ENCODE data around the gene SLC51A. TPM values are rescaled to one million over a fixed set of nuclear protein-coding genes. Genes with fewer than 3 reads are reported as not detected.

The SLC51A gene
- total and polyA plus RNA-seq, 4 experiments from 2014 or later = 2.7 TPM; not detected in 3

GRCh38 chr3:196232154-196232881, 16.0 kb downstream of the SLC51A start:
- intact Hi-C loops (cut with micrococcal nuclease) = no loop called here
- H3K36me3 Mint-ChIP-seq = peaks cover 0 to 10% of the 10 kb centered on the region in 2 donors
- Histone ChIP-seq H3K36me3 (ENCODE audit: insufficient read depth, low read length) (peaks cover 4% of the 10 kb centered on the region), H3K9me3 (ENCODE audit: control insufficient read depth in 1 of 2, low read length in 2 of 2) (no peaks in the 10 kb centered on the region), H3K4me1 (ENCODE audit: insufficient read depth, low read length) (no peaks in the 10 kb centered on the region), H3K4me3 (ENCODE audit: low read length in 2 of 2) (no peak overlapping the region), H3K27ac (ENCODE audit: low read depth, low read length) (no peak overlapping the region), H3K27me3 (ENCODE audit: insufficient read depth, low read length) (no peaks in the 10 kb centered on the region)
- ChIA-PET POLR2A (ENCODE audit: partially characterized antibody) (no interaction called here), CTCF (ENCODE audit: partially characterized antibody) (no interaction called here)
- H3K27ac Mint-ChIP-seq = no peak overlapping the region
- no peak overlapping the region for H3K4me3 Mint-ChIP-seq
- peaks cover 0 to 2% (median 0%) of the 10 kb centered on the region in 8 donors for H3K9me3 Mint-ChIP-seq
- H3K4me1 Mint-ChIP-seq = peaks cover 0 to 3% (median under 1%) of the 10 kb centered on the region in 4 donors
- no peak for DNase-seq
- H3K27me3 Mint-ChIP-seq = no peaks in the 10 kb centered on the region

GRCh38 chr3:196232882-196233251, 16.5 kb downstream of the SLC51A start:
- Histone ChIP-seq H3K4me3 (ENCODE audit: low read length in 2 of 2) (no peak overlapping the region), H3K36me3 (ENCODE audit: insufficient read depth, low read length) (peaks cover 7% of the 10 kb centered on the region), H3K27me3 (ENCODE audit: insufficient read depth, low read length) (no peaks in the 10 kb centered on the region), H3K27ac (ENCODE audit: low read depth, low read length) (no peak overlapping the region), H3K9me3 (ENCODE audit: control insufficient read depth in 1 of 2, low read length in 2 of 2) (no peaks in the 10 kb centered on the region), H3K4me1 (ENCODE audit: insufficient read depth, low read length) (no peaks in the 10 kb centered on the region)
- Mint-ChIP-seq H3K4me1 (peaks cover 0 to 3% (median under 1%) of the 10 kb centered on the region in 4 donors), H3K36me3 (peaks cover 0 to 16% of the 10 kb centered on the region in 2 donors), H3K27me3 (no peaks in the 10 kb centered on the region), H3K4me3 (no peak overlapping the region), H3K9me3 (peaks cover 0 to under 1% (median 0%) of the 10 kb centered on the region in 8 donors), H3K27ac (no peak overlapping the region)
- DNase-seq = no peak
- intact Hi-C loops (cut with micrococcal nuclease) = no loop called here
- ChIA-PET CTCF (ENCODE audit: partially characterized antibody) (no interaction called here), POLR2A (ENCODE audit: partially characterized antibody) (no interaction called here)

- H3K27me3 Mint-ChIP-seq = no peaks in the 10 kb centered on the region
- H3K4me1 ChIP-seq (ENCODE audit: insufficient read depth, low read length) = no peaks in the 10 kb centered on the region
- DNase-seq = no peak
- H3K27ac Mint-ChIP-seq = peak overlapping the region in 5 of 7 donors; percentile 7 to 67 (median 26)
- ChIA-PET CTCF (ENCODE audit: partially characterized antibody) (interaction anchor here (1.0 kb wide), 1 partner anchor 293 kb away, joined by 3 read pairs; no protein-coding TSS in a partner anchor), POLR2A (ENCODE audit: partially characterized antibody) (interaction anchor here (0.6 kb wide), 1 partner anchor 160 kb away, joined by 3 read pairs; no protein-coding TSS in a partner anchor)
- H3K27me3 ChIP-seq (ENCODE audit: insufficient read depth, low read length) = no peaks in the 10 kb centered on the region
- H3K4me3 Mint-ChIP-seq = no peak overlapping the region
- H3K36me3 Mint-ChIP-seq = peaks cover 19 to 40% of the 10 kb centered on the region in 2 donors
- no peaks in the 10 kb centered on the region for H3K9me3 Mint-ChIP-seq
- no peaks in the 10 kb centered on the region for H3K9me3 ChIP-seq (ENCODE audit: control insufficient read depth in 1 of 2, low read length in 2 of 2)
- peaks cover 17% of the 10 kb centered on the region for H3K36me3 ChIP-seq (ENCODE audit: insufficient read depth, low read length)
- no peak overlapping the region for H3K4me3 ChIP-seq (ENCODE audit: low read length in 2 of 2)
- H3K27ac ChIP-seq (ENCODE audit: low read depth, low read length) = no peak overlapping the region
- intact Hi-C loops (cut with micrococcal nuclease) = no loop called here
- H3K4me1 Mint-ChIP-seq = peaks cover 0 to 3% (median under 1%) of the 10 kb centered on the region in 4 donors
These were observed 19.3 kb downstream of the SLC51A start for GRCh38 chr3:196235452-196236122.

GRCh38 chr3:196236223-196236622, 19.9 kb downstream of the SLC51A start:
- Mint-ChIP-seq H3K9me3 (no peaks in the 10 kb centered on the region), H3K36me3 (peaks cover 22 to 43% of the 10 kb centered on the region in 2 donors), H3K4me1 (peaks cover 0 to 3% (median under 1%) of the 10 kb centered on the region in 4 donors), H3K4me3 (no peak overlapping the region), H3K27me3 (no peaks in the 10 kb centered on the region), H3K27ac (peak overlapping the region in 2 of 7 donors; percentile 24 to 57)
- no peaks in the 10 kb centered on the region for H3K27me3 ChIP-seq (ENCODE audit: insufficient read depth, low read length)
- no peak overlapping the region for H3K4me3 ChIP-seq (ENCODE audit: low read length in 2 of 2)
- H3K4me1 ChIP-seq (ENCODE audit: insufficient read depth, low read length) = no peaks in the 10 kb centered on the region
- intact Hi-C loops (cut with micrococcal nuclease) = no loop called here
- DNase-seq = no peak
- peaks cover 17% of the 10 kb centered on the region for H3K36me3 ChIP-seq (ENCODE audit: insufficient read depth, low read length)
- ChIA-PET CTCF (ENCODE audit: partially characterized antibody) (no interaction called here), POLR2A (ENCODE audit: partially characterized antibody) (interaction anchor here (0.6 kb wide), 1 partner anchor 161 kb away, joined by 3 read pairs; no protein-coding TSS in a partner anchor)
- H3K9me3 ChIP-seq (ENCODE audit: control insufficient read depth in 1 of 2, low read length in 2 of 2) = no peaks in the 10 kb centered on the region
- no peak overlapping the region for H3K27ac ChIP-seq (ENCODE audit: low read depth, low read length)

GRCh38 chr3:196237203-196237602, 20.9 kb downstream of the SLC51A start:
- peaks cover 27% of the 10 kb centered on the region for H3K36me3 ChIP-seq (ENCODE audit: insufficient read depth, low read length)
- H3K36me3 Mint-ChIP-seq = peaks cover 32 to 53% of the 10 kb centered on the region in 2 donors

GRCh38 chr3:196238612-196239560, 22.6 kb downstream of the SLC51A start:
- peak overlapping the region in 3 of 7 donors; percentile 17 to 49 (median 41) for H3K27ac Mint-ChIP-seq
- Histone ChIP-seq H3K9me3 (ENCODE audit: control insufficient read depth in 1 of 2, low read length in 2 of 2) (no peaks in the 10 kb centered on the region), H3K4me1 (ENCODE audit: insufficient read depth, low read length) (no peaks in the 10 kb centered on the region), H3K4me3 (ENCODE audit: low read length in 2 of 2) (no peak overlapping the region), H3K27me3 (ENCODE audit: insufficient read depth, low read length) (no peaks in the 10 kb centered on the region), H3K36me3 (ENCODE audit: insufficient read depth, low read length) (peaks cover 34% of the 10 kb centered on the region), H3K27ac (ENCODE audit: low read depth, low read length) (no peak overlapping the region)
- H3K4me1 Mint-ChIP-seq = peaks cover 0 to 3% (median under 1%) of the 10 kb centered on the region in 4 donors
- H3K9me3 Mint-ChIP-seq = no peaks in the 10 kb centered on the region
- POLR2A ChIA-PET (ENCODE audit: partially characterized antibody) = no interaction called here
- peaks cover 39 to 60% of the 10 kb centered on the region in 2 donors for H3K36me3 Mint-ChIP-seq
- no peak for DNase-seq
- intact Hi-C loops (cut with micrococcal nuclease) = no loop called here
- H3K27me3 Mint-ChIP-seq = no peaks in the 10 kb centered on the region
- H3K4me3 Mint-ChIP-seq = no peak overlapping the region
- CTCF ChIA-PET (ENCODE audit: partially characterized antibody) = no interaction called here

More at GRCh38 chr3:196237203-196237602, 20.9 kb downstream of the SLC51A start:
- H3K27ac Mint-ChIP-seq = peak overlapping the region in 4 of 7 donors; percentile 19 to 68 (median 48)
- CTCF ChIA-PET (ENCODE audit: partially characterized antibody) = no interaction called here
- H3K27me3 ChIP-seq (ENCODE audit: insufficient read depth, low read length) = no peaks in the 10 kb centered on the region
- no peak overlapping the region for H3K27ac ChIP-seq (ENCODE audit: low read depth, low read length)
- H3K4me1 ChIP-seq (ENCODE audit: insufficient read depth, low read length) = no peaks in the 10 kb centered on the region
- H3K4me3 ChIP-seq (ENCODE audit: low read length in 2 of 2) = no peak overlapping the region
- no peak for DNase-seq
- POLR2A ChIA-PET (ENCODE audit: partially characterized antibody) = no interaction called here
- no peaks in the 10 kb centered on the region for H3K27me3 Mint-ChIP-seq
- H3K4me3 Mint-ChIP-seq = no peak overlapping the region
- no peaks in the 10 kb centered on the region for H3K9me3 Mint-ChIP-seq
- no peaks in the 10 kb centered on the region for H3K9me3 ChIP-seq (ENCODE audit: control insufficient read depth in 1 of 2, low read length in 2 of 2)
- H3K4me1 Mint-ChIP-seq = peaks cover 0 to 3% (median under 1%) of the 10 kb centered on the region in 4 donors
- intact Hi-C loops (cut with micrococcal nuclease) = no loop called here

Data from CD4-positive, alpha-beta memory T cell (primary cell).